ENCODE data around the gene RGL3. TPM values are rescaled to one million over a fixed set of nuclear protein-coding genes. Genes with fewer than 3 reads are reported as not detected.

RGL3 gene
- total RNA-seq, 1 donor from 2014 or later = 14.4 TPM

- ATAC-seq (peak; percentile 98), DNase-seq (ENCODE audit: low spot score) (peak; percentile 98)
- intact Hi-C loops (cut with DNase I) = loop anchor here (10.0 kb wide), 1 partner anchor 60 kb away; the partner anchor contains the start of genes ODAD3 and PRKCSH
Measured at GRCh38 chr19:11374433-11375142, 44.5 kb downstream of the RGL3 start, which contains the start of gene SWSAP1. TSS of gene SWSAP1 (plus strand) at chr19:11374666. CDS start at chr19:11374681, 15 bp downstream.

- intact Hi-C loops (cut with DNase I) = loop anchor here (10.0 kb wide), 1 partner anchor 61 kb away; the partner anchor contains the start of genes ODAD3 and PRKCSH
- DNase-seq (ENCODE audit: low spot score) (peak; percentile 57), ATAC-seq (no peak)
Measured at GRCh38 chr19:11373885-11374432, 45.2 kb downstream of the RGL3 start.

- ATAC-seq = no peak
- DNase-seq (ENCODE audit: low spot score) = no peak
- intact Hi-C loops (cut with DNase I) = loop anchor here (10.0 kb wide), 1 partner anchor 61 kb away; the partner anchor contains the start of genes ODAD3 and PRKCSH
Measured at GRCh38 chr19:11373166-11373884, 45.8 kb downstream of the RGL3 start.

DNA sequence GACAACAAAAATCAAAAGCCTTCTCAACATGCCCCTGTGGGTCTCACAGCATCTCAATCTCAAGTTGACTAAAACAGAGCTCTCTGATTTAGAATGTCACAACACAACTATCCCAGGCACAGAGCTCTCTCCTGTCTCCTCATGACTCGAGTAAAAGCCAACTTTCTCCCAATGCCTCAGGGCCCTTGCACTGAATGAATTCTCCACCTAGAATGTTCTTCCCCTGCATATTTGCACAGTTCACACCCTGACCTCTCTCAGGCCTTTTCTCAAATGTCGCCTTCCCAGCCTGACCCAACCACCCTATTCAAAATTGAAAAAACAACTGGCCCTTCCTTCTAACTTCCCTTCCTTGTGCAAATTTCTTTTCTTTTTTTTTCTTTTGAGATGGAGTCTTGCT lies 48.4 kb downstream of the RGL3 start:
- intact Hi-C loops (cut with DNase I) = loop anchor here (10.0 kb wide), 1 partner anchor 64 kb away; the partner anchor contains the start of genes ODAD3 and PRKCSH
- DNase-seq (ENCODE audit: low spot score) (no peak), ATAC-seq (no peak)

- ATAC-seq = no peak
- DNase-seq (ENCODE audit: low spot score) = no peak
- intact Hi-C loops (cut with DNase I) = loop anchor here (10.0 kb wide), 1 partner anchor 73 kb away; the partner anchor contains the start of gene TSPAN16
Measured at GRCh38 chr19:11367528-11367927, 51.6 kb downstream of the RGL3 start.

GRCh38 chr19:11365557-11366117 lies 53.5 kb downstream of the RGL3 start:
- intact Hi-C loops (cut with DNase I) = loop anchor here (10.0 kb wide), 1 partner anchor 71 kb away; the partner anchor contains the start of gene TSPAN16
- ATAC-seq = peak; percentile 25
- no peak for DNase-seq (ENCODE audit: low spot score)

DNA sequence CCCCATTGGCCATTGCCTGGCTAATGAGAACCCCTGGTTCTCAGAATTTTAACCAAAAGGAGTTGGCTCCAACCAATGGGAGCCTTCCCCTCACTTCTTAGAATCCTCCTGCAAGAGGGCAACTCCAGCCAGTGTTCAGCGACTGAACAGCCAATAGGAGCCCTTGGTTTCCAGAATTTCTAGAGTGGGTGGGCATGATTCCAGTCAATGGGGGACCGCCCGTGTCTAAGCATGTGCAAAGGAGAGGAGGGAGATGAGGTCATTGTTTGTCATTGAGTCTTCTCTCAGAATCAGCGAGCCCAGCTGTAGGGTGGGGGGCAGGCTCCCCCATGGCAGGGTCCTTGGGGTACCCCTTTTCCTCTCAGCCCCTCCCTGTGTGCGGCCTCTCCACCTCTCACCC lies 54.2 kb downstream of the RGL3 start:
- intact Hi-C loops (cut with DNase I) = loop anchor here (10.0 kb wide), 1 partner anchor 70 kb away; the partner anchor contains the start of gene TSPAN16
- DNase-seq (ENCODE audit: low spot score) (no peak), ATAC-seq (peak; percentile 18)

- intact Hi-C loops (cut with DNase I) = loop anchor here (10.0 kb wide), 1 partner anchor 70 kb away; the partner anchor contains the start of gene TSPAN16
- peak; percentile 6 for ATAC-seq
- DNase-seq (ENCODE audit: low spot score) = no peak
Measured at GRCh38 chr19:11364296-11364904, 54.7 kb downstream of the RGL3 start.

GRCh38 chr19:11363881-11364280 lies 55.2 kb downstream of the RGL3 start:
- DNase-seq (ENCODE audit: low spot score) (no peak), ATAC-seq (no peak)
- intact Hi-C loops (cut with DNase I) = loop anchor here (10.0 kb wide), 1 partner anchor 69 kb away; the partner anchor contains the start of gene TSPAN16

GRCh38 chr19:11361771-11362731 lies 57.1 kb downstream of the RGL3 start:
- intact Hi-C loops (cut with DNase I) = loop anchor here (10.0 kb wide), 1 partner anchor 67 kb away; the partner anchor contains the start of gene TSPAN16
- ATAC-seq = no peak
- DNase-seq (ENCODE audit: low spot score) = no peak

GRCh38 chr19:11361037-11361770 lies 57.9 kb downstream of the RGL3 start:
- DNase-seq (ENCODE audit: low spot score) (peak; percentile 76), ATAC-seq (peak; percentile 8)
- intact Hi-C loops (cut with DNase I) = loop anchor here (10.0 kb wide), 1 partner anchor 66 kb away; the partner anchor contains the start of gene TSPAN16

- intact Hi-C loops (cut with DNase I) = no loop called here
- DNase-seq (ENCODE audit: low spot score) = no peak
- ATAC-seq = no peak
Measured at GRCh38 chr19:11359421-11359820, 59.7 kb downstream of the RGL3 start.

DNA sequence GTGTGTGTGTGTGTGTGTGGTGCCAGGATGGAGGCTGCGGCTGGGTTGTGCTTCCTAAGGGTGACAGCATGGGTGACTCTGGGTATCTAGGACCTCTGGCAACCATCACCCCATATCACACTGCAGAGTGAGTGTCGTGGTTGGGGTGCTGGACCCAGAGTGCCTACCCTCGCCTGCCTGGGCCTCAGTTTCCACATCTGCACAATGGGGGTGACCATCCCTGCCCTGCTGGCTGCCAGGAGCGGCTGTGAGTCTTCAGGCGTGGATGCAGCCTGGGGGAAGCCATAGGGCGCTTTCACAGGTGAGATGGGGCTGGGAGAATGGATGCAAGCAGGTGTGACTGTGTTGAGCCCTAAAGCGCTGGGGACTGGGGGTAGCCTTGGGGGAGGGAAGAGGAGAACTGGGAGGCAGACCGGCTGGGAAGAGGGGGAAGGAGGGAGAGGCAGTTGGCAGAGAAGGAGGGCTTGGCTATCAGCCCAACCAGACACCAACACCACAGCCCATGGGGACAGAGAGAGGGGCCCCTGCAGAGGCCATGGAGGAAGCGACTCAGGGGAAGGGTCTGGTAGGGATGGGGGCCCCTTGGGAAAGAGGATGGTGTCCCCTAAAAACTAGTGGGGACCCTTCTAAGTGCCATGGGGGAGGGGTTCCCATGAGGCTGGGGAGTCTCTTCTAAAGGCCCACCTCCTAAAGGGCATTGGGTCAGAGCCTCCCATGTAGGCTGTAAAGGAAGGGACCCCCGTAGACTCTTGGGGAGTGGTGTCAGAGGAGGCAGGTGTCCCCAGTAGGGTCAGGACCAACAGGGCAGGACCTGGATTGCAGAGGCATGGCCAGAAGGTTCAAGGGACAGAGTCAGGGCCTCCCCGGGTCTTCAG lies 62.2 kb downstream of the RGL3 start:
- intact Hi-C loops (cut with DNase I) = no loop called here
- DNase-seq (ENCODE audit: low spot score) = no peak
- ATAC-seq = no peak

- intact Hi-C loops (cut with DNase I) = no loop called here
- DNase-seq (ENCODE audit: low spot score) = no peak
- ATAC-seq = no peak
Measured at GRCh38 chr19:11356074-11356397, 63.1 kb downstream of the RGL3 start.

DNA sequence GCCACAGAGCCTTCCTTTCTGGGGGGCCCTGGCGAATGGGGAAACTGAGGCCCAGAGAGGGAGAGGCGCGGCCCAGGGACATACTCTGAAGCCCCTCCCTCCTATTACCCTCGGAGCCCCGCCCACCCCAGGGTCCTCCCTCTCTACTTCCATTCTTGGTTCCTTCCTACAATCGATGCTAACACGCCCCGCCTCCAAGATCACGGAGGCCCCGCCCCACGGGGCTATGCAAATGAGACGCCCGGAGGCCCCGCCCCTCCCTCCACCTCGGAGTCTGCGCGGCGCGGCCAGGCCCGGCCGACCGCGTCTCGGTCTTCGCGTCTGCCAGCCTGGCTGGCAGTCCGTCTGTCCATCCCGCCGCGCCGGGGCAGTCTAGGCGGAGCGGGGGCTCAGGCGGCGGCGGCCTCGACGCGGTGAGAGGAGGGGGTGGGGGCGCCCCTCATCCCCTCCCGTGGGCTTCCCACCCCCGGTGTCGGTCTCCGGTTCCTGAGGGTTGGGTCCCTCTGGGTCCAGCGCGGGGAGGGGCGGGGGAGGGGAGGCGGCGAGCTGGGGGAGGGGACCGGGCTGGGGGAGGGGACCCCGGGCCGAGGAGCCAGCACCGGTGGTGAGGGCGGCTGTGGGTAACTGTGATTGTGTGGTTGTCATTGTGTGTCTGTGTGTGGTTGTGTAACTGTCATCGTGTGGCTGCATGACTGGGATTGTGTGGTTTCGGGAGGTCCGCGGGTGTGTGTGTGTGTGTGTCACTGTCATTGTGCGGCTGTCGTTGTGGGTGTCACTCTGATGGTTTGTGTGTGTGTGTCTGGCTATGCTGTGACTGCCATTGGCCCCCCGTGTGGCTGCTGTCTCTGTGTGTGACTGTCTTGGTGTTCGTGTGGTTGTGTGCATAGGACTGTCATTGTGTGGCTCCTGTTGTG lies 63.7 kb downstream of the RGL3 start, which contains the start of gene PLPPR2:
Gene PLPPR2, plus strand, starts transcription at position 273 of the 914 bp plus-strand sequence. CDS start 2,242 bp downstream, outside the sequence.
- ATAC-seq (peak; percentile 95), DNase-seq (ENCODE audit: low spot score) (peak; percentile 97)
- intact Hi-C loops (cut with DNase I) = no loop called here

All from sciatic nerve (tissue), 2 donors.